HG02798 (cell line): ENCODE results near the gene ADRA1B.
"Not testable (repeated sequence)": the region's sequence is repeated elsewhere in the genome, so short reads cannot be mapped to it uniquely, and the experiment has no call there.

Experiments
- ATAC-seq: cut with Tn5 transposase; IDR thresholded peaks from one replicate; pipeline ENCODE4 v1.9.1; 2021; ENCODE audit warnings: mild to moderate bottlenecking; ENCODE audit not compliant: unreplicated experiment, poor library complexity

The ADRA1B gene

GRCh38 chr5:160008877-160009590, 92.8 kb downstream of the ADRA1B start, which contains the start of gene TTC1:
Gene TTC1 (plus strand): TSS chr5:160009139. CDS start chr5:160010529, 1,390 bp downstream.
- peak; percentile 100 for ATAC-seq

GRCh38 chr5:160009591-160009989, 93.3 kb downstream of the ADRA1B start:
- no peak for ATAC-seq

- ATAC-seq = no peak
These were observed 95.2 kb downstream of the ADRA1B start for GRCh38 chr5:160011471-160011870.

- ATAC-seq = not testable (repeated sequence)
These were observed 97.9 kb downstream of the ADRA1B start for GRCh38 chr5:160014197-160014596.

GRCh38 chr5:160018945-160019625, 102.8 kb downstream of the ADRA1B start:
- ATAC-seq = no peak

- no peak for ATAC-seq
These were observed 104.0 kb downstream of the ADRA1B start for GRCh38 chr5:160020266-160020770.

GRCh38 chr5:160020964-160021363, 104.7 kb downstream of the ADRA1B start:
- ATAC-seq = no peak

- peak; percentile 91 for ATAC-seq
These were observed 105.7 kb downstream of the ADRA1B start for GRCh38 chr5:160021831-160022446.
